Fibroblast of peridontal ligament (primary cell): Measurements from ENCODE around the gene WNT7A.

Experiments
- DNase-seq: peaks from one replicate; pipeline ENCODE4 v3.0.0-alpha.2; 2010; ENCODE audit errors: extremely low read depth

Gene WNT7A

GRCh38 chr3:13792512-13793371 is 87.1 kb downstream of the WNT7A start:
- no peak for DNase-seq

GRCh38 chr3:13792051-13792490 is 87.8 kb downstream of the WNT7A start:
- DNase-seq = no peak

GRCh38 chr3:13791198-13792050 is 88.4 kb downstream of the WNT7A start:
- no peak for DNase-seq

DNA sequence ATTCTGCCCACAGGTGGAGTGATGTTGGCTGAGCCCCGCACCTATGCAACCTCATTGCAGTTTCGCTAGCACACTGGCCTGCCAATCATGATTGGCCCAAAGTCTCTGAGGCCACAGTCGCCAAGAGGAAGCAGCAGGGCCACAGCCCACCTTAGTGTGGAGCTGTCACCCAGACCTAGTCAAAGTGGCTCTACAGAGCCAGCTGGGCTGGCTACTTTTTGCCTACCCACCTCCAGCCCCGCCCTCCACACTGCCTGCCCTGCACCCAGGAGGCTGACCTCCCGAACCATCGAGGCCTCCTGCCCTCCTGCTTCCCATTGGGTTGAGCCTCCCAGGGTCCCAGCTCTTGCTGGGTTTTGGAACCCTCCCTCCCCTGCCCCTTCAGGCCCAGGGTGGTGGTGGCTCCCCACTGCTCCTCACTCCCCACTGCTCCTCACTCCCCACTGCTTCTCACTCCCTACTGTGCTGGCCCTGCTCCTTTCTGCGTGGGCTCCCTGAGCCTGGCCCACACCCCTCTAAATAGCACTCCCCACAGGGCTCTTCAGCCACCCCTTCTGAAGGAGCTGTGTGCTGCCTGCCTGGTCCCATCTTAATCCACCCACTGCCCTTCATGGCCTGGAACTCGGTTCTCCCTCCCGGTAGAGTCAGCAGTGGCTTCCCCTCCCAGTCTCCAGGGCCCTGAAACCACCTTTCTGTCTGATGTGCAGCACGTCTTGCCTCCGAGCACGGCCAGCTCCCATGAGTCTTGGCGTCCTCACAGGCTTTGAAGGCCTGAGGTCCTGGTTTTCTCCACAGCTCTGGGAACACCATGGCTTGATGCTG is 89.3 kb downstream of the WNT7A start:
- DNase-seq = no peak

DNA sequence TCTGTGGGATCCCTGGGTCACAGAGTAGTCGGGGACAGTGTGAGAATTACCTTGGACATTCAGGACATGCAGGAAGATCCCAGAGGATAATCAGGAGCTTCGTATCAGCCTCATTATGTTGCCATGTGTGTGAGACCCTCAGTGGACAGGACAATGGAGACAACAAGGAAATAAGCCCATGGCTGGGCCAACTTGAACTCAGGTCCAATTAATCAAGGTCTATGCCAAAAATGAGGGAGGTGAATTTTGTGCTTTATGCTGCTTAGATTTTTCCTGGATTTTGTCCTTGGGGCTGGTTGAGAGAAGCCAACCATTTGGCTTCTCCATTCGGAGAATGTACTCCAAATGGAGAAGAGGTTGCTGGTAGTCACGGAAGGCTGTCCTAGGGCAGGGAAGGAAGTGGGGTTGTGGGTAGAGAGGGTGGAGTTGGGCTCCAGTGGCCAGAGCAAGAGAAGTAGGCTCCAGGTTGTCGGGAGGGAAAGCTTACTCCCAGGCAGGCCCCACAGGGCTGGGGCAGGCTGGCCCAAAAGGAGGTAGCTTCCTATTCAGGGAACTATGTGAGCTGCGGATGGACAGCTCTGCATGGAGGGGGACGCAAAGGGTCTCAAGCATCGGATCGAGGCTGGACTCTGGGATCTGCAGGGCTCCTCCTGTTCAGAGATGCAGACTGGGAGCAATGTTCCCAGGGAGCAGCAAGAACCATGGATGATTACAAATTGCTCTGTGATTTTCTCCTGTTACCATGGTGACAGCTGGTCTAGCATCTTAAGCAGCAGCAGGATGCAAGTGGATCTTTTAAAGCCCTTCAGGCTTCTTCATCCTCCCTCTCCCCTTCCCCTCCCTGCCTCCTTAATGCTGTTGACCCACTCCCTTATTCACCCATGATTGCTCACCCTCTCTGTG is 91.1 kb downstream of the WNT7A start:
- no peak for DNase-seq

- no peak for DNase-seq
These were observed 92.2 kb downstream of the WNT7A start for GRCh38 chr3:13787533-13788132.

GRCh38 chr3:13786811-13787210 is 93.1 kb downstream of the WNT7A start:
- DNase-seq = no peak

- no peak for DNase-seq
These were observed 93.9 kb downstream of the WNT7A start for GRCh38 chr3:13785853-13786436.

DNA sequence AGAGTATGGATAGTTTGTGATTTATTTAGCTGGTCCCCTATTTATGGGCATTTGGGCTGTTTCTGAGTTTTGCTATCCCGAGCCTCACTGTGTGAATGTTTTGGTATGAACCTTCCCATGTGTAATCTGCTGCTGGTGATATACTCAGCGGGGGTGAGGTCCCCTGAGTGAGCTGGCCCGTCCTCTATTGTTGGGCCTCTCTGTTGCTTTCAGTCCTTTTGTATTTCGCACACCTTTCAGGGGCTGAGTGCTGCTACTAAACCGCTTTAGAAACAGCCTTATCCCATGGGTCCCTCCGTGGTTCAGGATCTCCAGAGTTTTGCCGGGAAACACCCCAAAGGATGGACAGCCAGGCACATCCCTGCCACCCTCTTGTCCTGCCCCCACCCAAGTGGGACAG is 94.5 kb downstream of the WNT7A start:
- no peak for DNase-seq

GRCh38 chr3:13783476-13783875 is 96.4 kb downstream of the WNT7A start:
- no peak for DNase-seq

GRCh38 chr3:13782501-13782900 is 97.4 kb downstream of the WNT7A start:
- no peak for DNase-seq

DNA sequence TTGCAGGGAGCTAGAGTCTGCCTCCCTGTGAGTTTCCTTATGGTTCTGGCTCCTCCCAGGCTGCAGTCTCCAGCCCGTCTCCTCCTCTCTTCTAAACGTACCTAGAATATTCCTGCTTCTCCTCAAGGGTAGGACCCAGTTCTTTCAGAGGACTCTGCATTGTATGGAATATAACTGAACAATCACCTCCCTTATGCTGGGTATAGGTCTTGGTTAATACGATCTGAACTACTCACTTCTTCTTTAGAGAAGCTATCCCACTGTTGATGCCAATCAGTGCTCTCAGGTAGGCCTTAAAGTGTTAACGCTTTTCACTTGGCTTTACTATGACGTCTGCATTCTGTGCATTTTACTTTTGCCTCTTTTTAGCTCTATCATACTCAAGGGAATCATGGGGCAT is 98.5 kb downstream of the WNT7A start:
- no peak for DNase-seq

- DNase-seq = no peak
These were observed 99.3 kb downstream of the WNT7A start for GRCh38 chr3:13780432-13781176.

DNA sequence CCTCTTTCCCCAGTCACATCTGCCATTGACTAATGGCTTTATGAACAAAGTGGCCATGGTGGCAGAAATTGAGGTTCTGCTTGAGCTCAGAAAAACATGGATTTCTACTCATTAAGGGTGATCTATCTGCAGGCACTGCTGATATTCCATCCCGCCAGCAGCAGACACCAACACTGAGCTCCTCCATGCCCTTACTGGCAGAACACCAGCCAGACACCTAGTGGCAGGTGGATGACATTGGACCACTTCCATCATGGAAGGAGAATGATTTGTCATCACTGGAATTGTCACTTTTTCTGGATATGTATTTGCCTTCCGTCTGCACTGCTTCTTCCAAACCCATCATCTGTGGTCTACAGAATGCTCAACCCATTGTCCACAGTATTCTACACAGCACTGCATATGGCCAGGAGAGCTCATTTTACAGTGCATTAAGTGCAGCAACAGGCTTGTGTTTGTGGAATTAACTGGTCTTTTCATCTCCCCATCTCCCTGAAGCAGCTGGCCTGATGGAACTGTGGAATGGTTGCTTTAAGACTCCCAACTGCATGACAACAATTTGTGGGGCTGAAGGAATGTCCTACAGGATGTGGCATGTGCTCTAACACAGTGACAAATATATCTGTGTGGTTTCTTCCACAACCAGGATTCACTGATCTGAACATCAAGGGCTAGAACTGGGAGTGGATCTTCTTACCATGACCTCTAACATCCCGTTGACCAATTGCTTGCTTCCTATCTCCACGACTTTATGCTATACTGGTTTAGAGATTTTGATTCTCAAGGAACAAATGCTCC is 103.4 kb downstream of the WNT7A start:
- DNase-seq = no peak

DNA sequence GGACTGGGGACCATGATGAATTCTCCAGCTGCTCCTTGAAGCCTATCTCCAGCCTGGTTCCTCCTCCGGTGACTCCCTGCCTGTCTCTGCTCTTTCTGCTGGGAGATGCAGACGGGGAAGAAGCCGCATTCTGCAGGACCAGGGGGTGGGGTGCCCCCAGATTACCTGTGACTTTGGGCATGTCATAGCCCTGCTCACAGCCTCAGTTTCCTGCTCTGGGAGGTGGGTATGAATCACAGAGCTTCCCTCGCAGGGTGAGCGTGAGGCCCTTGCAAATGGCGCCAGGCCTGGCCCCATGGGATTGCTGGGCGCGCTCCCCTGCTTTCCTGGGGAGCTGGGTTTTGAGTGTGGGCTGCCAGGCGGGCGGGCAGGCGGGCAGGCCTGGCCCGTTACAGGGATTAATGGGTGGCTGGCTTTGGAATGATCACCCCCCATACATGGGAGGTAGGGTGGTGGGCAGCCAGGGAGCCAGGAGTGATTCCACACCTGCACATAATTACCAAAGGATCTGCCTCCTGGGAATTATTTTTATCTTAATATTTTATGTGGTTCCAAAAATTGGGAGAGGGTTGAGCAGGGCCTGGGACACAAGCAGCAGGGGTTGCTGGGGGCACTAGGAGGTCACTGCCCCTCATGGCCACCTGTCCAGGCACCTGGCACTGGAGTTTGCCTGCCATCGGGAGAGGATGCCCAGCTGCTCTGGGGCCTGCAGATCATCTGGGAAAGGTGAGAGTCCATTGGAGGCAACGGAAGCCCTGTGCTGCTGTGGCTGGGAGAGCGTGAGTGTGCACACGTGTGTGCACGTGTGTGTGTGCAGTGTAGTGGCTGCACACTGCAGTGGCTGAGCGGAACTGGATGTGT is 106.8 kb downstream of the WNT7A start:
- no peak for DNase-seq

GRCh38 chr3:13772321-13772745 is 107.5 kb downstream of the WNT7A start:
- DNase-seq = no peak

GRCh38 chr3:13771496-13771895 is 108.4 kb downstream of the WNT7A start:
- no peak for DNase-seq
